ENCODE measurements around the gene CYP3A4.
A peak's percentile ranks its signal among the peaks of the same experiment; 100 is the strongest.
"Not testable (repeated sequence)": the region's sequence is repeated elsewhere in the genome, so short reads cannot be mapped to it uniquely, and the experiment has no call there.

Gene CYP3A4

GRCh38 chr7:99751322-99752052 is 32.5 kb downstream of the CYP3A4 start:
- not testable (repeated sequence) for DNase-seq (ENCODE audit: low spot score)

DNA sequence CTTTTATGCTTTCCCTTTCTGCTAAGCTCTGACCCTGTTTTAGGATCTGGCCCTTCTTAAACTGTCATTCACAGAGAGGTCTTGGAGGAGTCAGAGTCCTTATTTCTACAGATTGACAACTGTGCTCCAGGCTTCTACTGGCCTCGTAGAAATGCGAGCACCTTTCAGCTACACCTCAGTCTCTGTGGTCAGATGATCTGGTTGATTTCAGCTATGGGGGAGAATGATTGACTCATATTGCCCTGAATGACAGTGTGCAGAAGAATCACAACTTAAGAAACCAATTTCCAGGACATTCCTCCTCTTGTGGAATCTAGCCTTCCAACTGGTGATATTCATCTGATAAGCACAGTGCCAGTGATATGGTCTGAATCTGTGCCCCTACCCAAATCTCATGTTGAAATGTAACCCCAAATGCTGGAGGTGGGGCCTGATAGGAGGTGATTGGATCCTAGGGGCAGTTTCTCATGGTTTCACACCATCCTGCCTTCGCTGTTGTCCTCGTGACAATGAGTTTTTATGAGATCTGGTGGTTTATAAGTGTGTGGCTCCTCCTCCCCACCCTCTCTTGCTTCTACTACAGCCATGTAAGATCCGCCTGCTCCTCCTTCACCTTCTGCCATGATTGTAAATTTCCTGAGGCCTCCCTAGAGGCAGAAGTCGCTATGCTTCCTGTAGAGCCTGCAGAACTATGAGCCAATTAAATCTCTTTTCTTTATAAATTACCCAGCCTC is 35.0 kb downstream of the CYP3A4 start:
- no peak for DNase-seq (ENCODE audit: low spot score)

DNA sequence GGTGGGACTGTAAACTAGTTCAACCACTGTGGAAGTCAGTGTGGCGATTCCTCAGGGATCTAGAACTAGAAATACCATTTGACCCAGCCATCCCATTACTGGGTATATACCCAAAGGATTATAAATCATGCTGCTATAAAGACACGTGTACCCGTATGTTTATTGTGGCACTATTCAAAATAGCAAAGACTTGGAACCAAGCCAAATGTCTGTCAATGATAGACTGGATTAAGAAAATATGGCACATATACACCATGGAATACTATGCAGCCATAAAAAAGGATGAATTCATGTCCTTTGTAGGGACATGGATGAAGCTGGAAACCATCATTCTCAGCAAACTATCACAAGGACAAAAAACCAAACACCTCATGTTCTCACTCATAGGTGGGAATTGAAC is 37.1 kb downstream of the CYP3A4 start:
- not testable (repeated sequence) for DNase-seq (ENCODE audit: low spot score)

DNA sequence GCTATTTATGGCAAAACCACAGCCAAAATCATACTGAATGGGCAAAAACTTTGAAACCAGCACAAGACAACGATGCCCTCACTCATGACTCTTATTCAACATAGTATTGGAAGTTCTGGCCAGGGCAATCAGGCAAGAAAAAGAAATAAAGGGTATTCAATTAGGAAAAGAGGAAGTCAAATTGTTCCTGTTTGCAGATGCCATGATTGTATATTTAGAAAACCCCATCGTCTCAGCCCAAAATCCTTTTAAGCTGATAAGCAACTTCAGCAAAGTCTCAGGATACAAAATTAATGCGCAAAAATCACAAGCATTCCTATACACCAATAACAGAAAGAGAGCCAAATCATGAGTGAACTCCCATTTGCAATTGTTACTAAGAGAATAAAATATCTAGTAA is 38.6 kb downstream of the CYP3A4 start:
- not testable (repeated sequence) for DNase-seq (ENCODE audit: low spot score)

GRCh38 chr7:99742737-99743394 is 41.1 kb downstream of the CYP3A4 start:
- no peak for DNase-seq (ENCODE audit: low spot score)

- DNase-seq (ENCODE audit: low spot score) = no peak
Measured at GRCh38 chr7:99741441-99741795, 42.6 kb downstream of the CYP3A4 start.

GRCh38 chr7:99740573-99741440 is 43.2 kb downstream of the CYP3A4 start:
- no peak for DNase-seq (ENCODE audit: low spot score)

- no peak for DNase-seq (ENCODE audit: low spot score)
Measured at GRCh38 chr7:99739699-99740572, 44.0 kb downstream of the CYP3A4 start.

DNA sequence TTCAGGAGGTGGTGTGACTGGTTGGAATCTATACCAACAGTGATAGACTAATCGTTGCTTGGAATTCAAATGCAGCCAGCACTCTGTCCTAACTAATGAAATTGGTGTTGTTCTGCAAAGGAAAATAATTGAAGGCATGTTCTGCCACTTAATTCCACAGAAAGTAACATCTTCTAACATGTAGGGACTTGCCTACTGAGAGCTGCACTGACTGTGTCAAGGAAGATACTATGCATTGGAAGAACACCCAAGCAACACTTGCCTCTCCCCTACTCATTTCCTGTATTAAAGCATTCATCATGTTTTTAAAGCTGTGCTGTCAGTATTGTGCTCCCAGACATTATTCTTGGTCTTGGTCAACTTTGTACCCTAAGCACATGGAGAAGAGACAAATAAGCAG is 46.3 kb downstream of the CYP3A4 start:
- DNase-seq (ENCODE audit: low spot score) = no peak

DNA sequence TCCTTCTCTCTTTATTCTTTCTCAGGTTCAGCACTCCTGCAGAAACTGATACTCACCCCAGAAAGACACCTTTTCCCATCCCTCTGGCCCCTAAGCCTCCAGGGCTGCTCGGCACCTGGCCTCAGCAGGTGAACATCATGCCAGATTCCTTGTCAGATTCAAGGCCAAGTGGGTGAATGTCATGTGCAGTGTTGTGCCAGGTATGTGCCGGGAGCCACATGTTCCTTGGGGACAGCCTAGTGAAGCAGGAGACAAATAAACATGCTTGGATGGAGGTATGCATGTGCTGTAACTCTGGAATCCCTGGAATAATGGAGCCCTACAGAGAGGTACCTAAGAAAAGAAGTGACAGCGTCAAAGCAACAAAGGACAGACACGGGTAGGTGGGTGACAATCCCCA is 47.3 kb downstream of the CYP3A4 start:
- not testable (repeated sequence) for DNase-seq (ENCODE audit: low spot score)

DNA sequence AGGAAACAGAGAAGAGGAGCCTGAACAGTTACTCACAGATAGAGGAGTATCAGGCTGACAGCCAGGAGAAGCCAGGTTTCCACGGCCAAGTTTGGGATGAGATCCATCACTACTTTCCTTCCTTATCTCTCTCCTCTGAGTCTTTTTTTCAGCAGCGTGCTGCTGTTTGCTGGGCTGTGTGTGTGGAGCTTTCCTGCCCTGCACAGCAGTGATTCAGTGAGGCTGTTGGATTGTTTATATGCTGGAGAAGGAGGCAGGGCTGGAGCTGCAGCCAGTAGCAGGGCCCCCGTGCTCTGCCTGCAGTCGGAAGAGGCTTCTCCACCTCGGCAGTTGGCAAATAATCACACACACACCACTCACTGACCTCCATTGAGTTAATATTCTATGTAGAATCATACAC is 49.0 kb downstream of the CYP3A4 start, which contains the start of gene CYP3A7:
TSS of gene CYP3A7 (minus strand) at position 210 of the 400 bp plus-strand sequence. CDS start at position 107, 103 bp downstream.
- no peak for DNase-seq (ENCODE audit: low spot score)

- DNase-seq (ENCODE audit: low spot score) = no peak
Measured at GRCh38 chr7:99733448-99733847, 50.5 kb downstream of the CYP3A4 start.

DNA sequence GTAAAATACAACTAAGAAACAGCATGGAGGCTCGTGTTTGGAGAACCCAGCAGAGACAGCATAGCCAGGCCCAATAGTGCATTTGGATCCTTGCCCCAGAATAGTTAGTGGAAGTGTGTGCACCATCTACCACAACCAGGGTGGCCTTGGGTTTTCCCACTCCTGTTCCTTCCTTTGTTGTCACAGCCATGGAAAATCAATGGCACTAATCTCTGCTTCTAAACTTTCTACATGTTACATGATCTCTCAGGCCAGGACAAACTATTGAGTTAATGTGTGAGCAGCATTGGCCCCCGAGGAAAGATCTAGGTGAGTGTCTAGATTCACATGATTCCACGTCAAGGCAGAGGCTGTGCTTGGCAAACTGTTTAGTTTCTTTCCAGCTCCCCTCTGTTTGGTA is 51.0 kb downstream of the CYP3A4 start:
- no peak for DNase-seq (ENCODE audit: low spot score)

- DNase-seq (ENCODE audit: low spot score) = no peak
Measured at GRCh38 chr7:99731638-99732374, 52.2 kb downstream of the CYP3A4 start.

DNA sequence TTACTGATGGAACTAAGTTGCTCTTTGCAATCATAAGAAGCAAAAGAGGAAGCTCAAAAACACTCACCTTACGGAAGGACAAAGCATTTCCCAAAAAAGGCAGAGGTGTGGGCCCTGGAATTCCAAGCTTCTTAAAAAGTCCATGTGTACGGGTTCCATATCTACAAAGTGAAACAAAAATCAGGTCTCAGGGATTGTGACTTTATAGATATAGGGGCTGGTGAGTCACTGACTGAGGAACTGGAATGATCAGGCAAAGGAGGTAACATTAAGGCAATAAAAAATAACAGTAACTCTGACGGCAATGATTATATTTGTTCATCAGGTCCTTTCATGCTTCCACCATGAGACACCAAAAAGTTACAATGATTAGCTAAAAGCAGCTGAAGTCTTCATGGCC is 53.0 kb downstream of the CYP3A4 start:
- DNase-seq (ENCODE audit: low spot score) = no peak

GRCh38 chr7:99730238-99730810 is 53.7 kb downstream of the CYP3A4 start:
- DNase-seq (ENCODE audit: low spot score) = no peak

GRCh38 chr7:99729486-99730237 is 54.3 kb downstream of the CYP3A4 start:
- peak; percentile 34 for DNase-seq (ENCODE audit: low spot score)

GRCh38 chr7:99728615-99729014 is 55.4 kb downstream of the CYP3A4 start:
- DNase-seq (ENCODE audit: low spot score) = no peak

GRCh38 chr7:99723201-99723600 is 60.8 kb downstream of the CYP3A4 start:
- DNase-seq (ENCODE audit: low spot score) = not testable (repeated sequence)
